ENCODE measurements around the gene CACNB4.

- TF ChIP-seq CTCF (IDR thresholded peaks at IDR 0.05) (no peak), POLR2A (IDR thresholded peaks at IDR 0.05) (no peak)
Observed at GRCh38 chr2:151819920-151820319, 278.9 kb downstream of the CACNB4 start.
